HepG2 (cell line): ENCODE data around the gene HEBP1. TPM values are rescaled to one million over a fixed set of nuclear protein-coding genes. Genes with fewer than 3 reads are reported as not detected.

Experiments used
- ATAC-seq: fragments of 200-7000 bp; cut with Tn5 transposase; 3 replicates; pipeline ENCODE4 v1.9.1; 2020; ENCODE audit warnings: mild to moderate bottlenecking, moderate library complexity
- BruUV-seq: library from RNA; stranded (reverse); fragments of 400-500 nt; replicated peaks from 2 replicates; lab custom pipeline; 2021; lab: Mats Ljungman, UMichigan
- CTCF ChIA-PET: fragments of 300-600 bp; formaldehyde crosslinking; extraction: SDS; loops from one replicate; lab custom pipeline; 2021; ENCODE audit warnings: low total read pairs, inconsistent platforms, low intra/inter-chr PET ratio; lab: Yijun Ruan, JAX
- POLR2A ChIA-PET: fragments of 350-600 bp; sonication (Branson Sonifier 250); formaldehyde crosslinking; loops from one replicate; lab custom pipeline; 2020; ENCODE audit warnings: antibody characterized with exemption, inconsistent platforms; lab: Yijun Ruan, JAX
- DNase-seq: peaks from one replicate; pipeline ENCODE4 v3.0.0-alpha.2; 2015; ENCODE audit warnings: low spot score
- FAIRE-seq: peaks from 3 replicates; lab custom pipeline; 2011; peaks lifted over from hg19 to GRCh38; lab: Jason Lieb, UNC
- H2AFZ ChIP-seq: one replicate; pipeline ENCODE4 v1.6.1; 2011; ENCODE audit warnings: low read length, inconsistent platforms
- H3K27ac ChIP-seq: fragments of 300-600 bp; 3 replicates; pipeline ENCODE4 v1.8.0; 2011; ENCODE audit warnings: mixed run types, mild to moderate bottlenecking, mixed read lengths, low read length, inconsistent platforms; ENCODE audit not compliant: insufficient read depth; ENCODE audit errors: extremely low read length
- H3K27me3 ChIP-seq, 2 experiments: fragments of 200-600 bp in 1 of 2; 2 replicates in 1 of 2; 3 replicates in 1 of 2; pipeline versions ENCODE4 v1.6.0 to v1.8.0; 2011; ENCODE audit warnings: low read length in 2 of 2, mild to moderate bottlenecking in 2 of 2, moderate library complexity in 2 of 2, inconsistent platforms in 1 of 2; ENCODE audit not compliant: insufficient read depth in 2 of 2, control insufficient read depth in 1 of 2
- H3K36me3 ChIP-seq, 2 experiments: fragments of 200-600 bp in 1 of 2; replicated peaks in 1 of 2; 2 replicates in 1 of 2; 3 replicates in 1 of 2; pipeline versions ENCODE4 v1.5.1 to v1.8.0; 2011; ENCODE audit warnings: low read length in 2 of 2, inconsistent platforms in 1 of 2; ENCODE audit not compliant: insufficient read depth in 2 of 2, control insufficient read depth in 1 of 2
- H3K4me1 ChIP-seq: 2 replicates; pipeline ENCODE4 v1.5.1; 2012; ENCODE audit warnings: low read length, inconsistent platforms; ENCODE audit not compliant: insufficient read depth
- H3K4me2 ChIP-seq: 2 replicates; pipeline ENCODE4 v1.6.0; 2011; ENCODE audit warnings: low read depth, low read length, inconsistent platforms
- H3K4me3 ChIP-seq, 3 experiments: fragments of 200-600 bp in 1 of 3; sonication (generic), shearing (Covaris generic) in 1 of 3; replicated peaks in 1 of 3; 2 replicates each; pipeline ENCODE4 v1.5.1; 2011 to 2016; ENCODE audit warnings: low read length in 3 of 3, inconsistent platforms in 2 of 3, low read depth in 2 of 3, mild to moderate bottlenecking in 2 of 3, control low read depth in 1 of 3, mixed read lengths in 1 of 3; ENCODE audit not compliant: insufficient read depth in 1 of 3
- H3K79me2 ChIP-seq: one replicate; pipeline ENCODE4 v1.6.1; 2011; ENCODE audit warnings: low read length, inconsistent platforms; ENCODE audit not compliant: insufficient read depth
- H3K9ac ChIP-seq: 2 replicates; pipeline ENCODE4 v1.6.0; 2011; ENCODE audit warnings: mild to moderate bottlenecking, low read depth, low read length, inconsistent platforms; ENCODE audit not compliant: insufficient read depth
- H3K9me3 ChIP-seq: 2 replicates; pipeline ENCODE4 v1.5.1; 2012; ENCODE audit warnings: mild to moderate bottlenecking, low read length
- H4K20me1 ChIP-seq: 2 replicates; pipeline ENCODE4 v1.6.0; 2011; ENCODE audit warnings: inconsistent platforms, mild to moderate bottlenecking, low read length, moderate library complexity; ENCODE audit not compliant: insufficient read depth
- ARNT ChIP-seq: fragments of 450-650 bp; IDR thresholded peaks from 2 replicates; pipeline ENCODE4 v1.6.1; 2017
- FOXM1 ChIP-seq: sonication (generic); formaldehyde crosslinking; IDR thresholded peaks from 2 replicates; pipeline ENCODE4 v1.5.0; 2020; ENCODE audit warnings: missing genetic modification reagents
- MAFF ChIP-seq: IDR thresholded peaks from 2 replicates; pipeline ENCODE4 v1.6.1; 2011; ENCODE audit warnings: low read depth, low read length, improper control_type of control experiment
- MAFK ChIP-seq, 2 experiments: IDR thresholded peaks in 1 of 2; conservative IDR thresholded peaks in 1 of 2; 2 replicates each; pipeline ENCODE4 v1.6.1; 2011; ENCODE audit warnings: improper control_type of control experiment in 2 of 2, low read length in 2 of 2
- MATR3 ChIP-seq: sonication (generic); formaldehyde crosslinking; IDR thresholded peaks from 2 replicates; pipeline ENCODE4 v1.4.0; 2020; ENCODE audit warnings: missing genetic modification reagents
- MIER3 ChIP-seq: IDR thresholded peaks from 2 replicates; pipeline ENCODE4 v1.6.1; 2016; ENCODE audit warnings: missing compliant biosample characterization, borderline replicate concordance
- MIXL1 ChIP-seq: IDR thresholded peaks from 2 replicates; pipeline ENCODE4 v1.6.1; 2016
- MYNN ChIP-seq: sonication (generic); formaldehyde crosslinking; IDR thresholded peaks from 2 replicates; pipeline ENCODE4 v1.4.0; 2020; ENCODE audit warnings: mild to moderate bottlenecking, low read depth, missing genetic modification reagents
- NFIB ChIP-seq: sonication (generic); formaldehyde crosslinking; IDR thresholded peaks from 2 replicates; pipeline ENCODE4 v1.9.0; 2021; ENCODE audit warnings: missing genetic modification reagents, mild to moderate bottlenecking, borderline replicate concordance
- ZNF253 ChIP-seq: sonication (generic); formaldehyde crosslinking; IDR thresholded peaks from 2 replicates; pipeline ENCODE4 v1.8.0; 2022; ENCODE audit warnings: mild to moderate bottlenecking, missing genetic modification reagents, borderline replicate concordance
- ZNF296 ChIP-seq: sonication (generic); formaldehyde crosslinking; conservative IDR thresholded peaks from 2 replicates; pipeline ENCODE4 v1.5.0; 2020; ENCODE audit warnings: mild to moderate bottlenecking, missing genetic modification reagents
- in situ Hi-C: cut with HindIII; loops from 2 replicates; pipeline ENCODE4 v1.10.0; 2017; ENCODE audit warnings: low pct_unique_long_range_greater_than_20kb; ENCODE audit not compliant: extremely low pct_ligation_motif_present
- intact Hi-C: fragments of 100-400 bp; cut with micrococcal nuclease; formaldehyde crosslinking; loops from one replicate; pipeline ENCODE4 v1.10.0; 2022; ENCODE audit not compliant: unreplicated experiment
- polyA plus RNA-seq, 8 experiments: library from polyadenylated mRNA; depleted of rRNA in 3 of 8; stranded (reverse) in 7 of 8; unstranded in 1 of 8; fragments of >200 nt; fragmentation: Illumina TruSeq in 4 of 8; extraction: Trizol in 4 of 8; gene quantifications; 2 replicates each; pipeline versions ENCODE4 v1.2.1 to v1.2.3, GENCODE V29; 2011 to 2016; ENCODE audit warnings: low read depth in 4 of 8, missing spikeins in 1 of 8, mixed read lengths in 1 of 8; ENCODE audit not compliant: insufficient read depth in 1 of 8
- total RNA-seq, 5 experiments: library from RNA; depleted of rRNA; stranded (reverse); fragments of >200 nt; fragmentation: Illumina TruSeq; extraction: Trizol; gene quantifications; 2 replicates each; pipeline ENCODE4 v1.2.3, GENCODE V29; 2016; ENCODE audit warnings: low read depth in 1 of 5
- TF ChIP-seq, protein P1 (sequence below): sonication (generic); formaldehyde crosslinking; conservative IDR thresholded peaks from 2 replicates; pipeline ENCODE4 v1.8.0; 2022; ENCODE audit warnings: mild to moderate bottlenecking, moderate library complexity, missing genetic modification reagents
- TF ChIP-seq, protein P2 (sequence below): sonication (generic); formaldehyde crosslinking; IDR thresholded peaks from 2 replicates; pipeline ENCODE4 v1.8.1; 2023; ENCODE audit warnings: mild to moderate bottlenecking, missing genetic modification reagents, borderline replicate concordance

Gene HEBP1
- total and polyA plus RNA-seq, 2 of the 13 experiments (the other 11 are each of a cell fraction or from before 2014, with no cell fraction given): 7.8 to 9.4 TPM

DNA sequence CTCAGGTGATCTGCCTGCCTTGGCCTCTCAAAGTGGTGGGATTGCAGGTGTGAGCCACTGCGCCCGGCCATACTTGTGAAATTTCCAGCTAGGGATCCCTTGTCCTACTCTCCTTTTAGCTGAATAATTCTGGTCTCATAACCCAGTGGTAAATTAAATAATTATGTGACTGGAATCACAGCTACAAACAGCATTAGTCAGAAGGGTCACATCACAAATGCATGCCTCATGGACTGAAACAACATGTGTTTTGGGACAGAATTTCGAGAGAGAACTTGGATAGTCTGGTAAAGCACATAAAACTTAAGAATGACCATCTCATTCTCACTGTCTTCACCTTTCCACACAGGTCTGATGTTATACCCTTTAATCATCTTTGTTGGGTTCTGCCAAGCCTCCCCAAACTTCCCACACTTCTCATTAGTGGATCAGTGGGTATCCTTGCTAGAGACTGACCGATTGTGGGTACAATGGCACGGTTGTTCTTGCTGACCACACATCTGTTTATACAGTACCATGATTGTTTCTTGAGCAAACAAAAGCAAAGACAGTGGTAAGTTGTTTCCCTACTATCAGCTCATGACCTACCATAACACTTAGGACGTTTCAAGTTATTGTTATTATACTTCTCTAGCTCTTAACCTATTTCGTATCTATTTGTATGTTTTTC, 53.2 kb downstream of the HEBP1 start (continued):
- TF ChIP-seq, protein P1, sequence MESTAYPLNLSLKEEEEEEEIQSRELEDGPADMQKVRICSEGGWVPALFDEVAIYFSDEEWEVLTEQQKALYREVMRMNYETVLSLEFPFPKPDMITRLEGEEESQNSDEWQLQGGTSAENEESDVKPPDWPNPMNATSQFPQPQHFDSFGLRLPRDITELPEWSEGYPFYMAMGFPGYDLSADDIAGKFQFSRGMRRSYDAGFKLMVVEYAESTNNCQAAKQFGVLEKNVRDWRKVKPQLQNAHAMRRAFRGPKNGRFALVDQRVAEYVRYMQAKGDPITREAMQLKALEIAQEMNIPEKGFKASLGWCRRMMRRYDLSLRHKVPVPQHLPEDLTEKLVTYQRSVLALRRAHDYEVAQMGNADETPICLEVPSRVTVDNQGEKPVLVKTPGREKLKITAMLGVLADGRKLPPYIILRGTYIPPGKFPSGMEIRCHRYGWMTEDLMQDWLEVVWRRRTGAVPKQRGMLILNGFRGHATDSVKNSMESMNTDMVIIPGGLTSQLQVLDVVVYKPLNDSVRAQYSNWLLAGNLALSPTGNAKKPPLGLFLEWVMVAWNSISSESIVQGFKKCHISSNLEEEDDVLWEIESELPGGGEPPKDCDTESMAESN: no peak
- no peak for TF ChIP-seq MYNN (CRISPR knock-in tag)

DNA sequence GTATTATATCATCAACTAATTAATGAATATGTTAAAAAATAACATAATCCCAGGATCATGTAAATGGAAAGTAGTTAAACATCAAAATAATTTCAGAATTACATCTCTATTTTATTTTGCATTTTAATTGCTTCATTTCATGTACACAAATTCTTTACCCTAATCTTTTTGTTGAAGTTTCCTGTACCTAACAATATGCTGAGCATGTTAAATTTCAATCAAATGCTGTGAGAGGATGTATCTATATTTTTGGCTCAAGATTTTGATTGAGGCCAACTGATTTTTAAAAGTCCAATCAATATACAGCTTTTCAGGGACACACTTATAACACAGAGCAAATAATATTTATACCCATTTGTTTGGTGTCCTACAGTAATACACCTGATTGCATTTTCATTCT, 54.5 kb downstream of the HEBP1 start:
- no peaks in the 10 kb centered on the region for H4K20me1 ChIP-seq
- BruUV-seq: no TSS peak
- H3K4me3 ChIP-seq: no peak overlapping the region
- no peak for ATAC-seq
- H3K79me2 ChIP-seq: no peaks in the 10 kb centered on the region
- in situ Hi-C loops (no loop called here), intact Hi-C loops (no loop called here)
- POLR2A ChIA-PET: no interaction called here
- CTCF ChIA-PET: no interaction called here
- H3K27me3 ChIP-seq: no peaks in the 10 kb centered on the region
- H3K9ac ChIP-seq: no peak overlapping the region
- H3K9me3 ChIP-seq: no peaks in the 10 kb centered on the region
- no peak for FAIRE-seq
- no peak overlapping the region for H2AFZ ChIP-seq
- no peak overlapping the region for H3K27ac ChIP-seq
- DNase-seq: no peak
- H3K36me3 ChIP-seq: peaks cover 0 to 4% of the 10 kb centered on the region in 2 experiments; a peak in 2 of 5 replicates
- TF ChIP-seq FOXM1 (CRISPR knock-in tag) (no peak), ZNF296 (CRISPR knock-in tag) (no peak), MIER3 (no peak), ZNF253 (CRISPR knock-in tag) (no peak), MATR3 (CRISPR knock-in tag) (no peak), MAFF (peak; percentile 35; the same call in 1 of the 2 replicates), ARNT (no peak), MAFK (conservative IDR thresholded peaks at IDR 0.05 in 1 of 2, IDR thresholded peaks at IDR 0.05 in 1 of 2; ENCODE audit: low read length in 2 of 2) (peak; percentile 51 to 60; a peak in 3 of 4 replicates), MIXL1 (CRISPR knock-in tag) (no peak), NFIB (CRISPR knock-in tag) (no peak)
- TF ChIP-seq, protein P2, sequence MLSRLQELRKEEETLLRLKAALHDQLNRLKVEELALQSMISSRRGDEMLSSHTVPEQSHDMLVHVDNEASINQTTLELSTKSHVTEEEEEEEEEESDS (CRISPR knock-in tag): no peak
- TF ChIP-seq, protein P1: no peak
- no peak overlapping the region for H3K4me2 ChIP-seq
- H3K4me1 ChIP-seq: peaks cover 46% of the 10 kb centered on the region
